HG03139 (cell line): ENCODE data around the gene MAP3K19.
"Not testable (repeated sequence)": the region's sequence is repeated elsewhere in the genome, so short reads cannot be mapped to it uniquely, and the experiment has no call there.

ENCODE experiments used
- ATAC-seq: cut with Tn5 transposase; IDR thresholded peaks from one replicate; pipeline ENCODE4 v1.9.1; 2021; ENCODE audit not compliant: unreplicated experiment

Gene MAP3K19

DNA sequence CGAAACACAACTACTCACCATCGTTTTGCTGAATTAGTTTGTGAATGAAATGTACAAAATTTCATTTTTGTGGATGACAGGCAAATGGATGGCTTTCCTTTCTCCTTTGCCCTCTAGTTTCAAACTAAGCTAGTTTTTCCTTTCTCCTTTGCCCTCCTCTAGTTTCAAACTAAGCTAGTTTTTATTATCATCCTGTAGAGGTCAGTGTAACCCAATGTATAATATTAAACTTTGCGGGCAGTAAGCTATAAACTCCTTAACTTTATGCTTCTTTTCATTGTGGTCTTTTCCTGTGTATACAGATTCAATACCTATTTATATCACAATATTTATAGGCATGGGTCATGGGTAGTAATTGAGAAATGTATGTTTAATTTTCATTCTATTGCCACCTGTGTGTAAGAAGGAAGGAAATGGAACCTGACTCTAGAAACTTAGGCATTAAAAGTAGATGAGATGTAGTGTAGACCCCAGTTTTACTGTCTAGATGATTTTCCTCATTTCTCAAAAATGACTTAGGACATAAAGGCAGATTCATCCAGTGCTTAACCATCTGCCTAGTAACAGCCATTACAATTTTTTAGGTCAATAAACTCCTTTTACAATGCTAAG, 58.1 kb downstream of the MAP3K19 start:
- ATAC-seq: no peak

DNA sequence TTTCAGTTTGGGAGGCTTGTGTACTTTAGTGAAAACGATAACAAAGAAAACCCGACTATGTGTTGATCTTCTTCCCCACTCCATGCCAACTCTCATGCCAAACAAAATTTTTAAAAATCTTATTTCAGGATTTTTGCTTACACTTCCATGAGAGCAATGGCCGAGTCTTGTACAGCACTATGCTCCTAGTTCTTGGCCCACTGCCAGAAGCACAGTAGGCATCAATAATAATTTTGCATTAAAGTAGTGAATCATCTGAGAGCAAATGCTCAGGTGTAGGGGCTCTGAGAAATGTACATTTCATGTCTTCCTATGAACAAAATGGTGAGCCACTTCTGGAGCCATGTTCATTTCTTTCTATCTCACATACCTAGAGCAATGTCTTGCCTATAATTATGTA, 62.2 kb downstream of the MAP3K19 start:
- ATAC-seq: no peak

DNA sequence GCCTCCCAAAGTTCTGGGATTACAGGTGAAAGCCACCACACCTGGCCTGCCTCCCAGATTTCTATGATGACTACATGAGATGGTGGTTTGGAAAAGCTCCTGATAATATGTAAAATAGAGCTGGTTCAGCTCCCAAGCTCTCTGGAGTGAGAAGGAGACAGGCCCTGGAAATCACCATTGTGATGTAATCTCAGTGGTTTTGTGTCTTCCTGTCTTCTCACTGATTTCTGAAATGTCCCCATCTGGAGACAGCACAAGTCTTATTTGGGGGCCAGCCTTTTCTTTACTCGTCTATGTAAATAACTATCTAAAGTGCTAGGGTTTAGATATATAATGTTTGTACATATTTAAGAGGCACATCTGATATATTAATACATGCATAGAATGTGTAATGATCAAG, 64.6 kb downstream of the MAP3K19 start:
- no peak for ATAC-seq

DNA sequence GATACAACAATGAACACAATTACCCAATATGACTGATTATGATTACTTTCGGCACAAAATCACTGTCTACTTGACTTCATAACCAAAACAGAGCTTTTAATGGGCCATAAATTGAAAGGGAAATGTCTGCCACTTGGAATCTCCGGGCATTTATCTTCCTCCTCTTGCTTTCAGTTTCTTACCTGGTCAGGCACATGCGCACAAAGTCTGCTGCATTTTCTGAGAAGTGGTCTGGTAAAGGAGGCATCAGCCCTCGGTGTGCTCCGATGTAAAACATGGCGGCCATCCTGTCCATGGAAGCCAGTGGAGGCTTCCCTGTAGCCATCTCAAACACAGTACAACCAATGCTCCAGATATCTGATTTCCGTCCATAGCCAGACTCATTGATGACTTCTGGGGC, 66.6 kb downstream of the MAP3K19 start:
- no peak for ATAC-seq

DNA sequence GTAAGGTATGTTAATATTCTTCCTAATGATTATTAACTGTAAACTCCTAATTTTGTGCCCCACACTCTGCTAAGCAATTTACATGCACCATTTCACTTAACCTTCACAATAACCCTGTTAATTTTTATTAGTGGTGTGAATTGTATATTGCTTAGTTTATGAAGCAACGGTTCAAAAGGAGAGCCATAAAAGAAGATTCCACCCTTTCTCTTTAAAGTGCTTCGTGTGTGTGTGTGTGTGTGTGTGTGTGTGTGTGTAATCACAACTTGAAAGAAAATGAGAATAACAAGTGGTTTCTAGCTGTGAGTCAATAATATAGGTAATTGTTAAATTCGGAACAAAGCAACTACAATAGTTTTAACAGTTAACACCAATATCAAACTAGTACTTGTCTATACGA, 68.0 kb downstream of the MAP3K19 start:
- ATAC-seq: no peak

DNA sequence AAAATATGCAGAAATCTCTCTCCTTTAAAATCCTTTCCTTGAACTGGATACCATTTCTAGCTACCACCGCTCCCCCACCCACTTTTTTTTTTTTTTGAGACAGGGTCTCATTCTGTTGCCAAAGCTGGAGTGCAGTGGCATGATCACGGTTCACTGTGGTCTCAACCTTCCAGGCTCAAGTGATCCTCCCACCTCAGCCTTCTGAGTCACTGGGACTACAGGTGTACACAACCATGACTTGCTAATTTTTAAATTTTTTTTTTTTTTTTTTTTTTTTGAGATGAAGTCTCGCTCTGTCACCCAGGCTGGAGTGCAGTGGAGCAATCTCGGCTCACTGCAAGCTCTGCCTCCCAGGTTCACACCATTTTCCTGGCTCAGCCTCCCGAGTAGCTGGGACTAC, 70.1 kb downstream of the MAP3K19 start:
- not testable (repeated sequence) for ATAC-seq

DNA sequence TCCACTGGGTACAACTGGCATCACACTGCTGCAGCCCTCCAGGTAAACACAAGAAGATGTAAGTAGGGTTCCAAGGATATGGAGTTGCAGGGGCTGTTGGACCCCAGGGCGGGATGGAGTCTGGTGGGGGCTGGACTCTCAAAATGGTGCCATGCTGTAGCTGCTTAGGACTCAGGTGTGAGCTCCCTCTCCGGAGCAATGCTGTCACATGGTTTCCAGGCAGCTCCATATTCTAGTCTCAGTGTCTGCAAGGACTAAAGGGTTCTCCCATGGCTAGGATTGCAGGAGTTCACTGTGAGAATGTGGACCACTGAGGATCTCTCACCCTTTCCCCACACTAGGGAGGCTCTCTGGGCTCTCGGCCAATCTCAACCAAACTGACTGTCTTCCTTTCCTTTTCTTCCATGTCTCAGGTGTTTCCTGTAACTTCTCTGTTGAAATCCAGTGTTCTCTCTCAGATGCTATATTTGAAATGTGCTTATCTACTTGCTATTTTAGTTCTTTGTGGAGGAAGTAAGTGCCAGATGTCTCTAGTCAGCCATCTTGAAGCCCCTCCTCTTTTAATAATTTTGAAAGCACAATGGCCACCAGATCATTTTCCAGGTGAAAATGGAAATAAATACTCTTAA, 71.1 kb downstream of the MAP3K19 start:
- no peak for ATAC-seq

DNA sequence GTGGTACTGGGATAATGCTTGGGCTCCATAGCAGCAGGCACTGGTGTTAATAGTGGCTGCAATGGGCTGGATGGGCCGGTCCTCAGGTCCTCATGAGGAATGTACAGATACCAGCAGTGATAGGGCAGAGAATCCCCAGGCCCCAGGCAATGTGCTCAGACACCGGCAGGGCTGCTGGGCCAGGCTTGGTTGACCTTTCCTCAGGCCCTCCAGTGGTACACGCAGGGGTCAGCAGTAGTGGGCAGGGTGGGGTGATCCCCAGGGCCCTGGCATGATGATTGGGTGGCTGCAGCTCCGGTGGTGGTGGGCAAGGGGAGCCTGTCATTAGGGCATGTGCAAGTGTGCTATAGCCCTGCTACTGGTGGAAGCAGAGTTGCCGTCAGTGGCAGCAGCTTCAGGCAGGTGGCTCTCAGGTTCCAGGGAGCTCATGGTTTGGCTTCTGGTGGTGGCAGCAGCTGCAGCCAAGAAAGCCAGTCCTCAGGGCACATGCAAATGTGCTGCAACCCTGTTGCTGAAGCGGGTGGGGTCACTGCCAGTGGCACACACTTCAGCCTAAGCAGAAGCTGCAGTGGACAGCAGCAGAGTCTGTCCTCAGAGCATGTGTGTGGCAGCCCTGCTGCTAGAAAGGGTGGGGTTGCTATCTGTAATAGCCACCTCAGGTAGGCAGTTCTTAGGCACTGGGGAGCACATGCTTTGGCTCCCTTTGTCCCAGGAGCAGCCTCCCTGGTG, 71.8 kb downstream of the MAP3K19 start:
- ATAC-seq: no peak

DNA sequence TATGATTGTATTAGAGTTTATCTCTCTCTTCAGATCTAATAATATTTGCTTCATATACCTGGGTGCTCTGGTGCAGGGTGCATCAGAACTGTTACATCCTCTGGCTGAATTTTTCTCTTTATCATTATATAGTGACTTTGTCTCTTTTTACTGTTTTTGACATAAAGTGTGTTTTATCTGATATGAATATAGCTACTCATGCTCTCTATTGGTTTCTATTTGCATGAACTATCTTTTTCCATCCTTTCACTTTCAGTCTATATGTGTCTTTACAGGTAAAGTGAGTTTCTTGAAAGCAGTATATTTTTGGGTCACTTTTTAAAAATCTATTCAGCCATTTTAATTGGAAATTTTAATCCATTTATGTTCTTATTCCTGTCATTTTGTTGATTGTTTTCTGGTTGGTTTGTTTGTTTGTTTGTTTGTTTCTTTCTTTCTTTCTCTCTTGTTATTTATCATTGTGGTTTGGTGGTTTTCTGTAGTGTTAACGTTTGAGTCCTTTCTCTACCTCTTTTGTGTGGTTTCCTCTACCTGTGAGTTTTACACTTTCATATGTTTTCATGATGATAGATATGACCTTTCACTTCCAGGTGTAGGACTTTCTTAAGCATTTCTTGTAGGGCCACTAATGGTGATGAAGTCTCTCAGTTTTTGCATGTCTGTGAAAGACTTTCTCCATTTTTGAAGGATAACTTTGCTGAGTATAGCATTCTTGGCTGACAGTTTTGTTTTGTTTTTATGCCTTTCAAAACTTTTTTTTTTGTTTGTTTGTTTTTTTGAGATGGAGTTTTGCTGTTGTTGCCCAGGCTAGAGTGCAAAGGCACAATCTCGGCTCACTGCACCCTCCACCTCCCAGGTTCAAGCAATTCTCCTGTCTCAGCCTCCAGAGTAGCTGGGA, 73.8 kb downstream of the MAP3K19 start:
- no peak for ATAC-seq

DNA sequence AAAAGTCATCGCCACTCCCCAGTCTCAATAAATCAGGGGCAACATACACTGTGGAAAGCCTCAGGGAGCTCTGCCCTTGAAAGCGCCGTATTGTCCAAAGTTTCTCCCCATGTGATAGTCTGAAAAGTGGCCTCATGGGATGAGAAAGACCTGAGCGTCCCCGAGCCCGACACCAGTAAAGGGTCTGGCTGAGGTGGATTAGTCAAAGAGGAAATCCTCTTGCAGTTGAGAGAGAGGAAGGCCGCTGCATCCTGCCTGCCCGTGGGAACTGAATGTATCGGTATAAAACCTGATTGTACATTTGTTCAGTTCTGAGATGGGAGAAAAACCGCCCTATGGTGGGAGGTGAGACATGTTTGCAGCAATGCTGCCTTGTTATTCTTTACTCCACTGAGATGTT, 80.1 kb downstream of the MAP3K19 start:
- not testable (repeated sequence) for ATAC-seq

DNA sequence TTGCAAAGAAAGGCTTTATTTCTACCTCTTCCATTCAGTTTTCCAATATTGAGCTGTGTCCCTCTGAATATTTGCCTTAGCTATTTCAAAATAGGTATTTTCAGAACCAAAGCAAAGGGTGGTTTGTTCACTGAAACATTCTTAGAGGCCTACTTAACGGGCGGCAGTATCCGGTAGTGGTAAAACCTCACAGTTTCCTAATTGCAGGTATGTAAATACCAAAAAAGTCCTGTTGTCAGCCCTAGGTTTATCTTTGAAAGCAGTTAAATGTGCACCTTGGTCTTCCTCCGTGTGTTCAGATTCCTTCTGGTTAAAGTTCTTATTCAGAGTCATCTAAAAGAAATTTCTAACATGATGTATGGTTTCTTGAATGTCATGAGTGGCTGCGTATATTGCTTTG, 89.8 kb downstream of the MAP3K19 start:
- no peak for ATAC-seq

DNA sequence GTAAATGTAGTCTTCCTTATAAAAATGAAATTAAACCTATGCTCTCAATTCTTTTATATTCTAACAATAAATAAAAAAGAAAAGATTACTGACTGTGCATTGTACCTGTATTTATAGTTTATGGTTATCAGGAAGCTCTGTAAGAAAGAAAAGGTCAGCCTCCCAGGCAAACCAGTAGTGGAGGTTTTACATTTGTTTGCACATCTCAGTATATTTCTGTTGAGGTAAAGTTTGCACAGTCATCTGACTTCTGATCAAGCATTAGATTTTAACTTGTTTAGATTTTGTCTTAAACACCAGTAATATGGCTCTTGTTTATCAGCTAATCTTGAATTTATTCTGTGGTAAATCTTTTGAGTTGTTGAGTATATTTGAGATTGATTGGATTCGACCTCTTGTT, 91.5 kb downstream of the MAP3K19 start:
- no peak for ATAC-seq

DNA sequence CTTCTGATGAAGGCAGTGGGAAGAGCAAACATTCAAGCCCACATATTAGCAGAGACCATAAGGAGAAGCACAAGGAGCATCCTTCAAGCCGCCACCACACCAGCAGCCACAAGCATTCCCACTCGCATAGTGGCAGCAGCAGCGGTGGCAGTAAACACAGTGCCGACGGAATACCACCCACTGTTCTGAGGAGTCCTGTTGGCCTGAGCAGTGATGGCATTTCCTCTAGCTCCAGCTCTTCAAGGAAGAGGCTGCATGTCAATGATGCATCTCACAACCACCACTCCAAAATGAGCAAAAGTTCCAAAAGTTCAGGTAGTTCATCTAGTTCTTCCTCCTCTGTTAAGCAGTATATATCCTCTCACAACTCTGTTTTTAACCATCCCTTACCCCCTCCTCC, 93.2 kb downstream of the MAP3K19 start:
- ATAC-seq: no peak

DNA sequence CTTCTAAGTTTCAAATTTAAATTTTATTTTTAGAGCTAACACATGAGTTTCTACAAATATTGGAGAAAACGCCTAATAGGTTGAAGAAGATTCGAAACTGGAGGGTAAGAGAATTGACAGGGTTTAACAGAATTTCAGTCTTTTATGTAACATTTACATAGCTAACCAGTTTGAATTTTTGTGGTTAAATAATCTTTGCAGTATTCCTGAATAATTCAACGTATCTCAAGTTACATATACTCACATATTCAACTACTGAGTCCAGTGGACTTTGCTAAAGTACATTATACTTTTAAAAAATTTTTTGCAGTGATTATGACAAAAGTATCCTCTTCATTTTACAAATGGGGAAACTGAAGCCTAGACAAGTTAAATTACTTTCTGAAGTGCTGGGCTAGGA, 94.6 kb downstream of the MAP3K19 start:
- ATAC-seq: no peak

DNA sequence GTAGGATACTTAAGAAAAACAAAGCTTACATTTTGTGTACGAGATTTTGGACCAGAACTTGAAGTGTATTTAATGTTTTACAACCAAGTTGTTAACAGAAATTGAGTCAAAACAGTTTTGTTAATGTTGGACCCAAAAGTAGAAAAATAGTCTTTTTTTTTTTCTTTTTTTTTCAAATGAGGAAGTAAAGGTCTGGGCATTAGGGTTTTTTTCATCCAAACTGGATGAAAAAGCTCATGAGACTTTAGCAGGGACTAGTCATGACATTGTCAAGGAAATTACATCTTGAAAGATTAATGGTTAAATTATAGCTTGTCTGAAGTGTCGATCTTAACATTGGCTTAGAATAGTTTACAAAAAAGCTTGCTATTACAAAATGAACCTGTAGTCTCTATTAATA, 96.4 kb downstream of the MAP3K19 start:
- ATAC-seq: no peak

DNA sequence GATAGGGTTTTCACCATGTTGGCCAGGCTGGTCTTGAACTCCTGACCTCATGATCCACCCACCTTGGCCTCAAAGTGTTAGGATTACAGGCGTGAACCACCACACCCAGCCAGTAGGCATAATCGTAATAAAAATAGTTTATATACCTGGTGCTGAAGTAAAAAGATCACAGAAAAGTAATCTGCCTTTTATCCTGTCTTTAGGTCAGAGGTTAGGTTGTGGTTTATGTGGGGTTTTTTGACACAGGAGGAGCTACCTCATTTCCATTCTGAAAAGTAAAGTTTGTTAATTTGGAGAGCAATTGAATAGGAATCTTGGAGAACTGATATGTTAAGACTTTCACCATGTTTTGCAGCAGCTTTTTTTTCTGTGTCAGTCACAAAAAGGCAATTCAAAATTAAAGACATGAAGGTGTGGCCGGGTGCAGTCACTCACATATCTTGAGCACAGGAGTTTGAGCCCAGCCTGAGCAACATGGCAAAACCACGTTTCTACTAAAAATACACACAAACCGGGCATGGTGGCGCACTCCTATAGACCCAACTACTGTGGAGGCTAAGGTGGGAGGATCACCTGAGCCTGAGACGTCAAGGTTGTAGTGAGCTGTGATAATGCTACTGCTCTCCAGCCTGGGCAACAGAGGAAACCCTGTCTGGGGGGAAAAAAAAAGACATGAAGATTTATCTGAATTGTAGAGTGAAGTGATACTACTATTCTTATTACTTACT, 97.1 kb downstream of the MAP3K19 start:
- ATAC-seq: no peak

DNA sequence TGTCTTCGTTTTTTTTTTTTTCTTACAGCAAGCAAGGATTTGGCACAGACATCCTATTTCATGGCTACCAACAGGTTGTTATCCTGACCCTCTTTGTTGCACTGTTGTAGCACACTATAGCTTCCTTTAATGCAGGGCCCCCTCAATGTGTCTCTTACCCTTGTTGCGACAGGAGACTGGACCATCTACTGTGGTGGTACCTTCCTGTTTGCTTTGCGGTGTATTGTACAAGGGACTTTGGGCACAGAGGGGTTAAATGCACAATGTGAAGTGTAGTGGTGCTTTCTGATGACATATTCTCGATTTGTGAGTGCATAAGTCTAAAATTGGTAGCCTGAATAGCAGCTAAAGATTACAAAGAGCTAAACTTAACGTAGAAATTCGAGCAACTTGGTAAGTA, 101.2 kb downstream of the MAP3K19 start:
- no peak for ATAC-seq

DNA sequence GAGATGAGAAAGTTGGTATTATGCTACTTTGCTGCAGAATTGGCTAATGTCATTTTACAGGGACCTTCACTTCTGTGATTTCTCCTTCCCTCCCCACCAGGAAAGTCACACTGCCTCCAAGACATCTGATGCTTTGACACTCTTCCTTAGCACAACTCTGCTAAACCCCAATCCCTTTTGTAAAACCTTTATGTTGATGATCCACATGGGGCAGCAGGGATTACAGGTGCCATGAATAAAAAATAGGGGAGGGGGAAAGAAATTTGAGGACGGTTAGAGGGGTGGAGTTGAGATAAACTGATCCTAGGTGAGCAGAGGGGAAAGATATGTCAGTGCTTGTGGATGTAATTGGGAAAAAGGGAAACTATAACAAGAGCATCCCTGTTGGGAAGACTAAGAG, 102.3 kb downstream of the MAP3K19 start:
- ATAC-seq: no peak

DNA sequence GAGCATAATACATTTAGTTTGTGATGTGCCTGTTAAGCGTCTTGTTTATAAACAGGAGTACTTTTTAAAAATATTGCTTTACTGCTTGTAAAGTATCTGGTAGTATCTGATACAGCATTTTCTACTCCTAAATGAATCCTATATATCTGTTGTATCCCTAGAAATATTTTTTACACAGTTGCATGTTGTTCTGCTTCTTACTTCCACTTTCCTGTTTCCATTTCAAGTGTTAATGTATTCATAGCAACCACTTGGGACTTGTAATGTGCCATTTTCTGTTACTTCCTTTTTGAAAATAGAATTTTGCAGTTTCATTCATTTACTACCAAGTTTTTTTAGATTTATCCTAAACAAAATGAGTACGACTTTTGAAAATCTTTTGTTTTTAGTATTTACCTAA, 103.7 kb downstream of the MAP3K19 start:
- ATAC-seq: peak; percentile 87

DNA sequence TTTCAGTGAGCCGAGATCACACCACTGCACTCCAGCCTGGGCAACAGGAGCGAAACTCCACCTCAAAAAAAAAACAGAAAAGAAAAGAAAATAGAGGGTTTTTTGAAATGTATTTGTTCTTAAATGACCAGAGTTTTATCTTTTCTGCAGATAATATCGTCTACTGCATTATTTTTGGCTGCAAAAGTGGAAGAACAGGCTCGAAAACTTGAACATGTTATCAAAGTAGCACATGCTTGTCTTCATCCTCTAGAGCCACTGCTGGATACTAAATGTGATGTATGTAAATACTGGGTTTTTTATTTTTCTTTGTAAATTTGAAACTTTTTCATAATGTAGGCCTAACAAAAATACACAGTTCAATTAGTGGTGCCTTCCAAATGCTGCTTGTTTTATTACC, 110.6 kb downstream of the MAP3K19 start:
- ATAC-seq: no peak

DNA sequence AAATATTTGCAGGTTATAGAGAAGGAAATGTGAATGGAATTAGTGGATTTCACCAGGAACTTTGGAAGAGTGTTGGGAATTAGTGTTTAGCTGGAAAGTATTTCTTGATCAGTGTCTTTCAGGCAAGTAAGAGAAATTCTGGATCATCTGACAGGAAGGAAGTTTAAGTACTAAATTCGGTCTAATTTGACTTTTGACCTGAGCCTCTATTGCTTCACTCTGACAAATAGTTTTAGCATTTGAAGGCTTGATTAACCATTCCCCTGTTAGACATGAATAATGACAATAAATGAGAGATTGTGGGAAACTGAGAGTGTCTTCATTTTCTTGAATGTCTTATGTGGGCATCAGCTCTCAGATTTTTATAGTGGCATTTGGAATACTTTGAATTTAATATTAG, 112.6 kb downstream of the MAP3K19 start:
- ATAC-seq: no peak
